AG09319 (cell line): ENCODE results near the gene ABCA3.

Experiments
- DNase-seq: peaks from one replicate; pipeline ENCODE4 v3.0.0-alpha.2; 2010; ENCODE audit warnings: low read depth; ENCODE audit errors: extremely low read depth
- TF ChIP-seq, protein P1 (sequence below): IDR thresholded peaks from 2 replicates; pipeline ENCODE4 v1.5.1; 2011; ENCODE audit warnings: low read depth, mild to moderate bottlenecking, inconsistent platforms, low read length, moderate library complexity

ABCA3 gene

DNA sequence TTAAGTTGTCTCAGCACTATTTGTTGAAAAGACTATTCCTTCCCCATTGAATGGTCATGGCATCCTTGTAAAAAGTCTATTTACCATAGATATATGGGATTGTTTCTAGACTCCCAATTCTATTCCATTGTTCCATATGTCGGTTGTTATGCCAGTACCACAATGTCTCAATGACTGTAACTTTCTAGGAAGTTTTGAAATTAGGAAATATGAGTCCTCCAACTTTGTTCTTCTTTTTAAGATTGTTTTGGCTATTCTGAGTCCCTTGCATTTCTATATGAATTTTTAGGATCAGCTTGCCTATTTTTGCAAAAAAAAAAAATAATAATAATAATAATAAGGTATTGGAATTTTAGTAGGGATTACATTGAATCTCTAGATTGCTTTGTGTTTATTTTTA is 43.0 kb upstream of the ABCA3 start:
- no peak for DNase-seq
- TF ChIP-seq, protein P1, sequence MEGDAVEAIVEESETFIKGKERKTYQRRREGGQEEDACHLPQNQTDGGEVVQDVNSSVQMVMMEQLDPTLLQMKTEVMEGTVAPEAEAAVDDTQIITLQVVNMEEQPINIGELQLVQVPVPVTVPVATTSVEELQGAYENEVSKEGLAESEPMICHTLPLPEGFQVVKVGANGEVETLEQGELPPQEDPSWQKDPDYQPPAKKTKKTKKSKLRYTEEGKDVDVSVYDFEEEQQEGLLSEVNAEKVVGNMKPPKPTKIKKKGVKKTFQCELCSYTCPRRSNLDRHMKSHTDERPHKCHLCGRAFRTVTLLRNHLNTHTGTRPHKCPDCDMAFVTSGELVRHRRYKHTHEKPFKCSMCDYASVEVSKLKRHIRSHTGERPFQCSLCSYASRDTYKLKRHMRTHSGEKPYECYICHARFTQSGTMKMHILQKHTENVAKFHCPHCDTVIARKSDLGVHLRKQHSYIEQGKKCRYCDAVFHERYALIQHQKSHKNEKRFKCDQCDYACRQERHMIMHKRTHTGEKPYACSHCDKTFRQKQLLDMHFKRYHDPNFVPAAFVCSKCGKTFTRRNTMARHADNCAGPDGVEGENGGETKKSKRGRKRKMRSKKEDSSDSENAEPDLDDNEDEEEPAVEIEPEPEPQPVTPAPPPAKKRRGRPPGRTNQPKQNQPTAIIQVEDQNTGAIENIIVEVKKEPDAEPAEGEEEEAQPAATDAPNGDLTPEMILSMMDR = no peak

DNA sequence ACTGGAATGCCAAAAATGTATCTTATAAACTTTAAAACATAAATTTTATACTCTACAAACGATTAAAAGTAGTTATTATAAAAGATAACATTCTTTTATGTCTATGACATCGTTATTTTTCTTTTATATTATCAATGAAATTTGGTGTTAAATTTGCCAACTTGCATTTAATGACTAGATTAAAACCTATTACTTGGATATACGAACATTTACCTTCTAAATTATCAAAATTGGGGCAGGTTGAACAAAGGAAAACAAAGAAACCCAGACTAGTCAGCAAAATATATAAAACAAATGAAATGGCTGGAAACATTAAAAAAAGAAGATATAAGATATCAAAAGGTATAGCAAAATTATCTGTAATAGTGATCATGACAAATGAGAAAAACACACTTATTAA is 34.1 kb upstream of the ABCA3 start:
- no peak for DNase-seq
- TF ChIP-seq, protein P1 = no peak

DNA sequence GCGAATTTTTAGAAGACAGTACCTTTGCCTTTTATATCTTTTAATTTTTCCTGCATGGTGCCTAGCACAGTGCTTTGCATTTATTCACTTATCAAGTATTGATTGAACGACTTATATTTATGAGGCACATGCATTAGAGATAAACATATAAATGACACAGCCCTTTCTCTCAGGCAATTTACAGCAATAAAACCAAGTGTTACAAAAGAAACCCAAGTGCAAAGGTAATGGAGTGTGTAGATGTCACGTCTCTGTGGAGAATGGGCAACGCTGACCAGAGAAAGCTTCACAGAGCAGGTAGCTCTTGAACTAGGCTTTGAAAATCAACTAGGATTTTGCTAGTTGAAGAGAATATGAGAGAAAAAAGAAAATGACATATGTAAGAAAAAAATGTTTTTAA is 32.6 kb upstream of the ABCA3 start:
- no peak for DNase-seq
- TF ChIP-seq, protein P1 = no peak

DNA sequence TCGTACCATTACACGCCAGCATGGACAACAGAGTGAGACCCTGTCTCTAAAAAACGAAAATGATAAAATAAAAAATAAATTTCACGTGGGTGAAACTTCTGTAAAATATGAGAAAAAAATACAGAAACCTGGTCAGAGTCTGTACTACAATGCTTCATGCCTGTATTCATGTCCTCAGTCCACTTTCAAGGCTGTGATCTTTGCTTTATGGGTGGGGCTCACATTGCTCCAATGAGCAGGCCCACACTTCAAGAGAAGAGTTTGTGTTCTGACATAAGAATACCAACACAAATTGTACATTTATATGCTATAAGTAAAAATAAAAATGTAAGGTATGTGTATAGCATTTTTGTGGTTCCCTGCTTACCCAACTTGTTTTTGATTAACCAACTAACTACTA is 32.2 kb upstream of the ABCA3 start:
- TF ChIP-seq, protein P1 = no peak
- DNase-seq = no peak

DNA sequence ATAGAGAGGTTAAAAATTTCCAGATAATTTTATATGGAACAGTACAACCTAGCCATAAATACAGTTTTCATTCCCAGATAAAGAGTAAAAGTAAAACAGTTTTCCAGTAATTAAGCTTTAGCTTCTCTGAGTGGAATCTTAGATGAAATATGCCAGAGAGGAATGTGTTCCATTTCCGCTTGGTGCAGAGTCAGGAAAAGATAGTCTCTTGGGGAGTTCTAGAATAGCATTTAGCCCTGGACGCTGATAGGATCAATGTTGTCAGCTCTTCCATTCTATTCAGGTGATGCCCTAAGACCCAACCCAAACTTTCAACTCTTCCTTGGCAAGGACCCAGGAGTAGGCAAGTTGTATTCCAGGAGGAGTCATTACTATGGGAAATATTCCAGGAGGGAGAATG is 30.9 kb upstream of the ABCA3 start:
- TF ChIP-seq, protein P1 = no peak
- DNase-seq = no peak

DNA sequence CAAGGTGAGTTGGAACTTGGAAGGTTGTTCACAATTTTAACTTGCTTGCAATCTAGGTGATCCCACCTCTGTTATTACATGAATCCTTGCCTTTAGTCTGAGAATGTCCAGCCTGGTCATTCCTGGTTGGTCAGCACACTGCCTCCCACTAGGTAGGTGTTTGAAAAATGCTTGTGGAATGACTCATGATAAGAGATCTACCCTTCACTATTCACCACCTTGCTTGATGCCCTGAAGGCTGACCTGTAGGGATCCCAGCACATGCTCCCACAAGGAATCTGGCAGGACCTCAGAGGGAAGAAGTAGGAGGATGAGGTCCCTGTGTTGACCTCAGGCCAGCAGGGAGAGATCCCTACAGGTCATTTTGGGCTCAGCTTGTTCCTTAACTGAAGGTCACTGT is 30.2 kb upstream of the ABCA3 start:
- TF ChIP-seq, protein P1 = no peak
- DNase-seq = no peak

DNA sequence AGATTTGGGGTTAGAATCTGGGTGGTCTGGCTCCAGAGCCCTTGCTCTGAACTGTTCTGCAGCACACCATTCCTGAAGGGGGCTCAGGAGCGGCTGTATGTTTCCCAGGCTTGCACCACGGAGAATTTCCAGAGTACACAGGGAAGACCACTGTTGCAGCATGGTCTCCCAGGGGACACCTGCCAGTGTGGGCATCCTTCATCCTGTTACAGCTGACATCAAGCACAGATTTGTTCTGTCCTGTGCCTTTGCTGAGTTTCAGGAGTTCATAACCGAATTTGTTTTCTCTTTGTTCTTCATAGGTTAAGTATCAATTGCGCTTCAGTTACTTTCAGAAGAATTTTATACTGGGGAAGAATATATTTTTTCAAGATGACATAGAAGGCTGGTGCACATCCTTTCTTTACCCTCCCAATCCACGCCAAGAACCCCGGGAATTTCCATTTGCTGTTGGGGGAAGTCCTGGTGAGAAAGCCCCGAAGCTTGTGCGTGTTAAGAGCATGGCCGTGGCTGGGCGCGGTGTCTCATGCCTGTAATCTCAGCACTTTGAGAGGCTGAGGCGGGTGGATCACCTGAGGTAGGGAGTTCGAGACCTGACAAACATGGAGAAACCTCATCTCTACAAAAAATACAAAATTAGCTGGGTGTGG is 26.3 kb upstream of the ABCA3 start:
- TF ChIP-seq, protein P1 = no peak
- DNase-seq = no peak
